KMS-11 (cell line): ENCODE results near the gene ANO10.

Source experiments
- H2AFZ ChIP-seq: fragments of 200-600 bp; sonication (generic); 2 replicates; pipeline ENCODE4 v1.6.1; 2016; ENCODE audit warnings: antibody characterized with exemption, mixed run types, low read depth
- H3K27ac ChIP-seq: fragments of 200-600 bp; sonication (generic); 2 replicates; pipeline ENCODE4 v1.6.1; 2016; ENCODE audit warnings: mild to moderate bottlenecking, mixed run types
- H3K27me3 ChIP-seq: fragments of 200-600 bp; sonication (generic); 2 replicates; pipeline ENCODE4 v1.6.1; 2017; ENCODE audit warnings: mild to moderate bottlenecking, low read depth, mixed run types, moderate library complexity; ENCODE audit not compliant: insufficient read depth
- H3K36me3 ChIP-seq: fragments of 200-600 bp; sonication (generic); 2 replicates; pipeline ENCODE4 v1.6.1; 2017; ENCODE audit warnings: mild to moderate bottlenecking, mixed run types; ENCODE audit not compliant: insufficient read depth
- H3K4me1 ChIP-seq: fragments of 200-600 bp; sonication (generic); 2 replicates; pipeline ENCODE4 v1.6.1; 2016; ENCODE audit warnings: mild to moderate bottlenecking, low read depth, mixed run types; ENCODE audit not compliant: poor library complexity, severe bottlenecking
- H3K4me2 ChIP-seq: fragments of 200-600 bp; sonication (generic); 2 replicates; pipeline ENCODE4 v1.7.0; 2016; ENCODE audit warnings: mild to moderate bottlenecking, mixed run types
- H3K4me3 ChIP-seq: fragments of 200-600 bp; sonication (generic); IDR thresholded peaks from 2 replicates; pipeline ENCODE4 v1.6.1; 2017; ENCODE audit warnings: low read depth, low read length, mixed read lengths; ENCODE audit not compliant: insufficient read depth
- H3K79me2 ChIP-seq: fragments of 200-600 bp; sonication (generic); 2 replicates; pipeline ENCODE4 v1.6.1; 2016; ENCODE audit warnings: low read depth, mixed run types; ENCODE audit not compliant: insufficient read depth
- H3K9ac ChIP-seq: fragments of 200-600 bp; sonication (generic); 2 replicates; pipeline ENCODE4 v1.6.1; 2016; ENCODE audit warnings: mild to moderate bottlenecking, mixed run types
- H4K20me1 ChIP-seq: fragments of 200-600 bp; sonication (generic); 2 replicates; pipeline ENCODE4 v1.6.1; 2016; ENCODE audit warnings: mild to moderate bottlenecking, mixed run types; ENCODE audit not compliant: insufficient read depth
- TF ChIP-seq, protein P1 (sequence below): fragments of 200-600 bp; sonication (generic); conservative IDR thresholded peaks from 2 replicates; pipeline ENCODE4 v1.6.1; 2017; ENCODE audit warnings: low read depth, mild to moderate bottlenecking, antibody characterized with exemption, low read length, moderate library complexity, mixed read lengths

Gene ANO10

GRCh38 chr3:43413676-43414368 lies 208.0 kb downstream of the ANO10 start:
- TF ChIP-seq, protein P1, sequence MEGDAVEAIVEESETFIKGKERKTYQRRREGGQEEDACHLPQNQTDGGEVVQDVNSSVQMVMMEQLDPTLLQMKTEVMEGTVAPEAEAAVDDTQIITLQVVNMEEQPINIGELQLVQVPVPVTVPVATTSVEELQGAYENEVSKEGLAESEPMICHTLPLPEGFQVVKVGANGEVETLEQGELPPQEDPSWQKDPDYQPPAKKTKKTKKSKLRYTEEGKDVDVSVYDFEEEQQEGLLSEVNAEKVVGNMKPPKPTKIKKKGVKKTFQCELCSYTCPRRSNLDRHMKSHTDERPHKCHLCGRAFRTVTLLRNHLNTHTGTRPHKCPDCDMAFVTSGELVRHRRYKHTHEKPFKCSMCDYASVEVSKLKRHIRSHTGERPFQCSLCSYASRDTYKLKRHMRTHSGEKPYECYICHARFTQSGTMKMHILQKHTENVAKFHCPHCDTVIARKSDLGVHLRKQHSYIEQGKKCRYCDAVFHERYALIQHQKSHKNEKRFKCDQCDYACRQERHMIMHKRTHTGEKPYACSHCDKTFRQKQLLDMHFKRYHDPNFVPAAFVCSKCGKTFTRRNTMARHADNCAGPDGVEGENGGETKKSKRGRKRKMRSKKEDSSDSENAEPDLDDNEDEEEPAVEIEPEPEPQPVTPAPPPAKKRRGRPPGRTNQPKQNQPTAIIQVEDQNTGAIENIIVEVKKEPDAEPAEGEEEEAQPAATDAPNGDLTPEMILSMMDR: no peak
- no peak overlapping the region for H3K9ac ChIP-seq
- no peaks in the 10 kb centered on the region for H3K27me3 ChIP-seq
- H3K4me3 ChIP-seq: no peak overlapping the region
- H3K4me1 ChIP-seq: no peaks in the 10 kb centered on the region
- H2AFZ ChIP-seq: no peak overlapping the region
- no peak overlapping the region for H3K4me2 ChIP-seq
- H3K79me2 ChIP-seq: no peaks in the 10 kb centered on the region
- no peaks in the 10 kb centered on the region for H4K20me1 ChIP-seq
- H3K27ac ChIP-seq: no peak overlapping the region
- no peaks in the 10 kb centered on the region for H3K36me3 ChIP-seq

DNA sequence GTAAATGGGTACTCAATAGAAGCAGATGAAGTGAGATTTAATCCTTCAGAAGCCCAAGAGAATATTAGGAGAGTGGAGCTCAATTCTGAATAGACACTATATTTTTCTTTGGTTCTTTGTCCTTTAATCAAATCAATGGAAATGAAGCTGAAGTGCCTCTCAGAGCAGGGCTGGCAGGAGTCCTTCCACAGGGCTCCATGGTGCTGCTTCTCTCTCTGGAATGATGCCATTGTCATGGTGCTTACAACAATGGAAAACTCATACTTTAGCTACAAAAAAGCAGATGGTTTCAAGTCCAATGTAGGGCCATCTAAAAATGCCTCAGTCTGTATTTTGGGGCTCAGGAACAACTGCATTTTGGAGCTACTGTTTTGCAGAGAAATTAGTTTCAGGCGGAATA lies 210.4 kb downstream of the ANO10 start:
- no peak overlapping the region for H3K9ac ChIP-seq
- no peaks in the 10 kb centered on the region for H3K27me3 ChIP-seq
- H3K4me2 ChIP-seq: no peak overlapping the region
- H3K27ac ChIP-seq: no peak overlapping the region
- H3K79me2 ChIP-seq: no peaks in the 10 kb centered on the region
- no peaks in the 10 kb centered on the region for H3K4me1 ChIP-seq
- H4K20me1 ChIP-seq: no peaks in the 10 kb centered on the region
- H3K36me3 ChIP-seq: no peaks in the 10 kb centered on the region
- no peak overlapping the region for H2AFZ ChIP-seq
- H3K4me3 ChIP-seq: no peak overlapping the region
- TF ChIP-seq, protein P1: no peak

DNA sequence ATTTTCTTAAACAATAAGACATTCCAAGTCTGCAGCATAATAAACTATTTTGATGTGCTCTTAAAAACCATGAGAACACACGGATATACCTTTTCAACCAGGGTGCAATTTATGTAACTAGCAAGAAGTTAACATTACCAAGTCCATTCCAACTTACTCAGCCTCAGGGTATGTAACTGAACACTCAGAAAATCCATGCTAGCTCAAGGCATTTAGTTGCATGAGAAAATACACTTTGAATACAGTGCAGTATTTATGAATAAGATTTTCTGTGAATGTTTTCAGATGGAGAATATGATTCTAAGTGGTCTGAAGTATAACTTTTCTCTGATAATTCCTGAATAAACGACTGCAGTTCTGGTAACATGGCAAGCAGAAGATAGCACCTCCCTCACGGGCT lies 211.2 kb downstream of the ANO10 start:
- TF ChIP-seq, protein P1: no peak
- H3K79me2 ChIP-seq: no peaks in the 10 kb centered on the region
- H4K20me1 ChIP-seq: no peaks in the 10 kb centered on the region
- H3K27me3 ChIP-seq: no peaks in the 10 kb centered on the region
- H2AFZ ChIP-seq: no peak overlapping the region
- H3K4me3 ChIP-seq: no peak overlapping the region
- H3K9ac ChIP-seq: no peak overlapping the region
- H3K4me1 ChIP-seq: no peaks in the 10 kb centered on the region
- no peak overlapping the region for H3K4me2 ChIP-seq
- H3K36me3 ChIP-seq: no peaks in the 10 kb centered on the region
- no peak overlapping the region for H3K27ac ChIP-seq

- Histone ChIP-seq H3K36me3 (no peaks in the 10 kb centered on the region), H3K4me1 (no peaks in the 10 kb centered on the region), H3K4me2 (no peak overlapping the region), H3K79me2 (no peaks in the 10 kb centered on the region), H3K9ac (no peak overlapping the region), H3K27ac (no peak overlapping the region), H3K4me3 (no peak overlapping the region), H3K27me3 (no peaks in the 10 kb centered on the region), H2AFZ (no peak overlapping the region), H4K20me1 (no peaks in the 10 kb centered on the region)
- TF ChIP-seq, protein P1: no peak
Observed at GRCh38 chr3:43409506-43409905, 212.3 kb downstream of the ANO10 start.
